Measurements from ENCODE around the gene MAML3. TPM values are rescaled to one million over a fixed set of nuclear protein-coding genes. Genes with fewer than 3 reads are reported as not detected.

The MAML3 gene
- total RNA-seq, 1 donor, result 0.72 TPM

DNA sequence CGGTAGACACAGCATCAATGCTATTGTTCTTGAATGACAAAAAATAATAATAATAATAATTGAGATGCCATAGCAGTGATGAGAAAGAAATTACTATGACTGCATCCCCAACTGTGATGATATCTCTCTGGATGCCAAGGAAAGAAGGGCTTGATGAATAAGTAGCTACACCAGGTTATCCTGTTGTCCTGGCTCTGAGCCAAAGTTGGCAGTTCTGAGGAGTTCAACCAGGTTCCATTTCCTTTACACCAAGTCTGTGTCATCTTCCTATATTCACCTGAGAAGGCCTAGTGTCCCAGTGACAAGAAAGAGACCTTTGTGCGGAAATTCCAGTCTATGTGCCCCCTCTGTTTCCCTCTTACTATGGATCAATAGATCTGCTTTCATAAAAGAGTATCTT, 3.4 kb upstream of the MAML3 start:
- Histone ChIP-seq H3K36me3 (ENCODE audit: insufficient read depth, low read length) (no peaks in the 10 kb centered on the region), H3K4me3 (ENCODE audit: insufficient read depth, low read length) (no peak overlapping the region), H3K9me3 (ENCODE audit: low read depth, low read length) (no peaks in the 10 kb centered on the region), H4K20me1 (ENCODE audit: insufficient read depth, low read length) (no peaks in the 10 kb centered on the region), H2AFZ (ENCODE audit: low read length) (no peak overlapping the region), H3K27ac (ENCODE audit: low read depth, low read length) (no peak overlapping the region), H3K4me1 (ENCODE audit: insufficient read depth, low read length) (peaks cover 5% of the 10 kb centered on the region), H3K27me3 (ENCODE audit: insufficient read depth, low read length) (no peaks in the 10 kb centered on the region), H3K79me2 (ENCODE audit: insufficient read depth, low read length) (no peaks in the 10 kb centered on the region), H3K4me2 (ENCODE audit: insufficient read depth, low read length) (no peak overlapping the region)
- no peak for TF ChIP-seq CTCF (IDR thresholded peaks at IDR 0.05; ENCODE audit: extremely low read depth, low read depth, low read length)
- no peak for DNase-seq (ENCODE audit: insufficient read length, low spot score, missing footprints)

DNA sequence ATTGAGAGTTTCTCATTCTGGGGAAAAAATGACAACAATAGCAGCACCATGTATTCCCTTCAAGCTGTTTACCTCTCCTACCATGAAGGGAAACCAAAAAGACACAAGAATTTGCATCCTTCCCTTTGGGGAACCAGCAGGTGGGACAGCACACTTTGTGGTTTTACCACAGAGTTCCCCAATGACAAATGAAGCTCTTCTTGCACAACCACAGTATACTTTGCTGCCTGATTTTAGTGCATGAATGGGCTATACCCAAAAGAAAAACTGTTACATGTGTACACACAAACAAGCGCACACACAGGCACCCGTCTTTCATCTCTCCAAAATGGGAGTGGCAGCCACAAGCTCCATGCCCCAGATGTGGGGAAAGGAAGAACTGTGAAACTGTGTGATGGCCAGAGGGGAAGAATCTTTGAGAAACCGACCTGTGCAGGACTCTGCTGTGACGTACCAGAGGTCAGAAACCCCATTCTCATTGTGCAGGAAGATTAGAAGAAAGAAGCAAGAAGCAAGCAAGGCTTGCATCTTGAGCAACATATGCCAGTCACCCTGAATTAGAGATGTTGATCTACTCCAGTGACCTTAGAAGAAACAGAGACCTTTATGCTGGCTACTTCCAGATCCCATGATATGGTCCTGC, 2.7 kb upstream of the MAML3 start:
- Histone ChIP-seq H3K79me2 (ENCODE audit: insufficient read depth, low read length) (no peaks in the 10 kb centered on the region), H3K4me3 (ENCODE audit: insufficient read depth, low read length) (no peak overlapping the region), H2AFZ (ENCODE audit: low read length) (no peak overlapping the region), H3K27ac (ENCODE audit: low read depth, low read length) (no peak overlapping the region), H3K9me3 (ENCODE audit: low read depth, low read length) (no peaks in the 10 kb centered on the region), H3K4me2 (ENCODE audit: insufficient read depth, low read length) (no peak overlapping the region), H3K4me1 (ENCODE audit: insufficient read depth, low read length) (peaks cover 10% of the 10 kb centered on the region), H4K20me1 (ENCODE audit: insufficient read depth, low read length) (no peaks in the 10 kb centered on the region), H3K36me3 (ENCODE audit: insufficient read depth, low read length) (no peaks in the 10 kb centered on the region), H3K27me3 (ENCODE audit: insufficient read depth, low read length) (no peaks in the 10 kb centered on the region)
- TF ChIP-seq CTCF (IDR thresholded peaks at IDR 0.05; ENCODE audit: extremely low read depth, low read depth, low read length), result no peak
- DNase-seq (ENCODE audit: insufficient read length, low spot score, missing footprints), result peak; percentile 21

DNA sequence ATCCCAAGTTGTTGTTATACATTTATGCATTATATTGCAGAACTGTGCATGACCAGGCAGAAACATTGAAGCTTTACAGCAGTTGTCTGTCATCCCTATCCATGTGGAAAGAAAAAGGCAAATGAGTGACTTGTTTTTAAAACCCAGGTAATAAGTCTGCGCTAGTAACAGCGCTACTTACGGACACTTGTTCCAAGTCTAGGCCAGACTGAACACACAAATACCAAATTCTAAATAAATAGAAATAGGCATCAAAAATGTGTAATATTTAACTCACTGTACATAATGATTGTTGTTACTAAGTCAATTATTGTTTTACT, 548 bp upstream of the MAML3 start:
- DNase-seq (ENCODE audit: insufficient read length, low spot score, missing footprints), result no peak
- H3K27ac ChIP-seq (ENCODE audit: low read depth, low read length), result no peak overlapping the region
- no peaks in the 10 kb centered on the region for H3K27me3 ChIP-seq (ENCODE audit: insufficient read depth, low read length)
- H4K20me1 ChIP-seq (ENCODE audit: insufficient read depth, low read length), result no peaks in the 10 kb centered on the region
- TF ChIP-seq CTCF (IDR thresholded peaks at IDR 0.05; ENCODE audit: extremely low read depth, low read depth, low read length), result no peak
- no peaks in the 10 kb centered on the region for H3K36me3 ChIP-seq (ENCODE audit: insufficient read depth, low read length)
- H2AFZ ChIP-seq (ENCODE audit: low read length), result peak overlapping the region; percentile 87
- peak overlapping the region; percentile 98 for H3K4me2 ChIP-seq (ENCODE audit: insufficient read depth, low read length)
- H3K4me3 ChIP-seq (ENCODE audit: insufficient read depth, low read length), result peak overlapping the region; percentile 80
- peaks cover 10% of the 10 kb centered on the region for H3K4me1 ChIP-seq (ENCODE audit: insufficient read depth, low read length)
- no peaks in the 10 kb centered on the region for H3K9me3 ChIP-seq (ENCODE audit: low read depth, low read length)
- no peaks in the 10 kb centered on the region for H3K79me2 ChIP-seq (ENCODE audit: insufficient read depth, low read length)

GRCh38 chr4:140153419-140153717, 616 bp downstream of the MAML3 start:
- peak overlapping the region; percentile 49 for H3K27ac ChIP-seq (ENCODE audit: low read depth, low read length)
- H3K9me3 ChIP-seq (ENCODE audit: low read depth, low read length), result no peaks in the 10 kb centered on the region
- H3K27me3 ChIP-seq (ENCODE audit: insufficient read depth, low read length), result peaks cover 10% of the 10 kb centered on the region
- H4K20me1 ChIP-seq (ENCODE audit: insufficient read depth, low read length), result no peaks in the 10 kb centered on the region
- H3K79me2 ChIP-seq (ENCODE audit: insufficient read depth, low read length), result no peaks in the 10 kb centered on the region
- H3K36me3 ChIP-seq (ENCODE audit: insufficient read depth, low read length), result no peaks in the 10 kb centered on the region
- peaks cover 10% of the 10 kb centered on the region for H3K4me1 ChIP-seq (ENCODE audit: insufficient read depth, low read length)
- H2AFZ ChIP-seq (ENCODE audit: low read length), result peak overlapping the region; percentile 87
- peak overlapping the region; percentile 98 for H3K4me2 ChIP-seq (ENCODE audit: insufficient read depth, low read length)
- no peak for DNase-seq (ENCODE audit: insufficient read length, low spot score, missing footprints)
- no peak for TF ChIP-seq CTCF (IDR thresholded peaks at IDR 0.05; ENCODE audit: extremely low read depth, low read depth, low read length)
- peak overlapping the region; percentile 80 for H3K4me3 ChIP-seq (ENCODE audit: insufficient read depth, low read length)

Measured in osteoblast (primary cell).